ENCODE data around the gene DRC1.

DNA sequence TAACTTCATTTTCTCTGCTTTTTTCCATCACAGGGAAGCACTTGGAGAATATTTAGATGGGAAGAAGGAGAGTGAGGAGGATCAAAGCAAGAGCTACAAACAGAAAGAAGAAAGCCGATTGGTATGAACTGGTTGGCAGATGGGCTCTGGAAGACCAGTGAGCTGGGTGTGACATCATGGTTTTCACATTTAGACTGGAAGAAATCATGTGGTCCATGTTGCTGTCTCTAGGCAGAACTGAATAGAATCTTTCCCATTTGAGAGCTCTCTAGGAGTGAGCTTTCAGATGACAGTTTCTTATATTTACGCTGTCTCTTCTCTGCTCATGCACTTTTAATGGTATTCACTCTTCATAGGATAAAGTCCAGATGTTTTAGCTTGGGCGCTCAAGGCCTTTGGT lies 12.6 kb downstream of the DRC1 start:
- no peak for TF ChIP-seq POLR2AphosphoS5 (IDR thresholded peaks at IDR 0.05)
- TF ChIP-seq, protein P1, sequence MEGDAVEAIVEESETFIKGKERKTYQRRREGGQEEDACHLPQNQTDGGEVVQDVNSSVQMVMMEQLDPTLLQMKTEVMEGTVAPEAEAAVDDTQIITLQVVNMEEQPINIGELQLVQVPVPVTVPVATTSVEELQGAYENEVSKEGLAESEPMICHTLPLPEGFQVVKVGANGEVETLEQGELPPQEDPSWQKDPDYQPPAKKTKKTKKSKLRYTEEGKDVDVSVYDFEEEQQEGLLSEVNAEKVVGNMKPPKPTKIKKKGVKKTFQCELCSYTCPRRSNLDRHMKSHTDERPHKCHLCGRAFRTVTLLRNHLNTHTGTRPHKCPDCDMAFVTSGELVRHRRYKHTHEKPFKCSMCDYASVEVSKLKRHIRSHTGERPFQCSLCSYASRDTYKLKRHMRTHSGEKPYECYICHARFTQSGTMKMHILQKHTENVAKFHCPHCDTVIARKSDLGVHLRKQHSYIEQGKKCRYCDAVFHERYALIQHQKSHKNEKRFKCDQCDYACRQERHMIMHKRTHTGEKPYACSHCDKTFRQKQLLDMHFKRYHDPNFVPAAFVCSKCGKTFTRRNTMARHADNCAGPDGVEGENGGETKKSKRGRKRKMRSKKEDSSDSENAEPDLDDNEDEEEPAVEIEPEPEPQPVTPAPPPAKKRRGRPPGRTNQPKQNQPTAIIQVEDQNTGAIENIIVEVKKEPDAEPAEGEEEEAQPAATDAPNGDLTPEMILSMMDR (IDR thresholded peaks at IDR 0.05), result no peak
- TF ChIP-seq POLR2A (IDR thresholded peaks at IDR 0.05; ENCODE audit: low read depth), result no peak

Data from esophagus muscularis mucosa (tissue), 3 donors.